SK-N-SH (cell line): Measurements from ENCODE around the gene IPO4. TPM values are rescaled to one million over a fixed set of nuclear protein-coding genes. Genes with fewer than 3 reads are reported as not detected.

Experiments used
- CTCF ChIA-PET: fragments of 300-600, 350-600 bp; formaldehyde crosslinking; extraction: SDS; loops from one replicate; lab custom pipeline; 2021; lab: Yijun Ruan, JAX
- POLR2A ChIA-PET: fragments of 350-600 bp; sonication (Branson Sonifier 250); formaldehyde crosslinking; extraction: SDS; loops from one replicate; lab custom pipeline; 2020; ENCODE audit warnings: antibody characterized with exemption, inconsistent platforms; lab: Yijun Ruan, JAX
- DNase-seq: peaks from one replicate; pipeline ENCODE4 v3.0.0; 2012
- H2AFZ ChIP-seq: fragments of 200-600 bp; sonication (generic); 2 replicates; pipeline ENCODE4 v1.8.1; 2016; ENCODE audit warnings: antibody characterized with exemption, mild to moderate bottlenecking, low read depth
- H3F3A ChIP-seq: fragments of 200-600 bp; sonication (generic); replicated peaks from 2 replicates; pipeline ENCODE3; 2016; ENCODE audit warnings: antibody characterized with exemption, mild to moderate bottlenecking; ENCODE audit not compliant: insufficient read depth
- H3K27ac ChIP-seq, 2 experiments: fragments of 200-500 bp in 1 of 2; fragments of 200-600 bp in 1 of 2; sonication (Bioruptor generic) in 1 of 2; sonication (generic), shearing (Covaris generic) in 1 of 2; 2 replicates each; pipeline versions ENCODE4 v1.5.1 to v1.6.1; 2014 to 2016; ENCODE audit warnings: low read depth in 2 of 2, inconsistent platforms in 1 of 2, low read length in 1 of 2, mild to moderate bottlenecking in 1 of 2, mixed read lengths in 1 of 2
- H3K27me3 ChIP-seq: fragments of 200-600 bp; sonication (generic), shearing (Covaris generic); 2 replicates; pipeline ENCODE4 v1.6.1; 2016; ENCODE audit warnings: mixed run types; ENCODE audit not compliant: insufficient read depth
- H3K36me3 ChIP-seq, 2 experiments: fragments of 200-500 bp in 1 of 2; fragments of 200-600 bp in 1 of 2; sonication (Bioruptor generic) in 1 of 2; sonication (generic) in 1 of 2; replicated peaks in 1 of 2; 2 replicates each; pipeline versions ENCODE3 to v1.5.1; 2014 to 2016; ENCODE audit warnings: low read length in 1 of 2, mild to moderate bottlenecking in 1 of 2; ENCODE audit not compliant: insufficient read depth in 2 of 2, control insufficient read depth in 1 of 2
- H3K4me1 ChIP-seq, 2 experiments: fragments of 200-500 bp in 1 of 2; fragments of 200-600 bp in 1 of 2; sonication (Bioruptor generic) in 1 of 2; sonication (generic), shearing (Covaris generic) in 1 of 2; 2 replicates each; pipeline versions ENCODE4 v1.5.1 to v1.6.1; 2014 to 2016; ENCODE audit warnings: low read depth in 1 of 2, low read length in 1 of 2, mixed run types in 1 of 2; ENCODE audit not compliant: insufficient read depth in 2 of 2, control insufficient read depth in 1 of 2
- H3K4me2 ChIP-seq: fragments of 200-600 bp; sonication (generic), shearing (Covaris generic); 2 replicates; pipeline ENCODE4 v1.6.1; 2017; ENCODE audit warnings: mixed run types
- H3K4me3 ChIP-seq, 2 experiments: fragments of 200-500 bp in 1 of 2; fragments of 200-600 bp in 1 of 2; sonication (Bioruptor generic) in 1 of 2; sonication (generic), shearing (Covaris generic) in 1 of 2; 2 replicates each; pipeline versions ENCODE4 v1.5.1 to v1.8.1; 2014 to 2016; ENCODE audit warnings: low read depth in 2 of 2, inconsistent platforms in 1 of 2, low read length in 1 of 2, mild to moderate bottlenecking in 1 of 2, mixed read lengths in 1 of 2, moderate library complexity in 1 of 2
- H3K79me2 ChIP-seq: fragments of 200-600 bp; sonication (generic); 2 replicates; pipeline ENCODE4 v1.8.1; 2017; ENCODE audit warnings: mild to moderate bottlenecking; ENCODE audit not compliant: insufficient read depth
- H3K9ac ChIP-seq: fragments of 200-600 bp; sonication (generic); 2 replicates; pipeline ENCODE4 v1.6.1; 2017; ENCODE audit warnings: mixed run types
- H3K9me2 ChIP-seq: fragments of 200-600 bp; sonication (generic); 2 replicates; pipeline ENCODE4 v1.6.1; 2017; ENCODE audit warnings: mixed run types
- H3K9me3 ChIP-seq: fragments of 200-600 bp; sonication (generic); 2 replicates; pipeline ENCODE4 v1.6.1; 2017; ENCODE audit warnings: mixed run types, mild to moderate bottlenecking, moderate library complexity
- H4K20me1 ChIP-seq: fragments of 200-600 bp; sonication (generic); 2 replicates; pipeline ENCODE4 v1.6.1; 2017; ENCODE audit warnings: mild to moderate bottlenecking, mixed run types; ENCODE audit not compliant: insufficient read depth
- ELF1 ChIP-seq: IDR thresholded peaks from 2 replicates; pipeline ENCODE4 v1.4.0; 2012
- FOXM1 ChIP-seq: IDR thresholded peaks from 2 replicates; pipeline ENCODE4 v1.4.0; 2012; ENCODE audit warnings: low read depth, mild to moderate bottlenecking
- GABPA ChIP-seq: IDR thresholded peaks from 2 replicates; pipeline ENCODE4 v1.4.0; 2012; ENCODE audit warnings: low read depth, mild to moderate bottlenecking
- GATA2 ChIP-seq: sonication (generic); formaldehyde crosslinking; IDR thresholded peaks from 2 replicates; pipeline ENCODE4 v1.5.0; 2020; ENCODE audit warnings: mild to moderate bottlenecking, missing genetic modification reagents
- IRF3 ChIP-seq: fragments of 150-350 bp; IDR thresholded peaks from 2 replicates; pipeline ENCODE4 v1.6.1; 2016; ENCODE audit warnings: mild to moderate bottlenecking, low read depth, low read length
- JUND ChIP-seq: IDR thresholded peaks from 2 replicates; pipeline ENCODE4 v1.4.0; 2012
- MAX ChIP-seq: IDR thresholded peaks from 2 replicates; pipeline ENCODE4 v1.4.0; 2012; ENCODE audit warnings: low read depth
- MXI1 ChIP-seq: IDR thresholded peaks from 2 replicates; pipeline ENCODE4 v1.6.1; 2012; ENCODE audit warnings: mild to moderate bottlenecking, low read depth, low read length, improper control_type of control experiment
- NFIC ChIP-seq: IDR thresholded peaks from 2 replicates; pipeline ENCODE4 v1.4.0; 2012; ENCODE audit warnings: borderline replicate concordance
- PBX3 ChIP-seq: IDR thresholded peaks from 2 replicates; pipeline ENCODE4; 2012
- POLR2AphosphoS5 ChIP-seq: IDR thresholded peaks from 2 replicates; pipeline ENCODE4 v1.6.1; 2012; ENCODE audit warnings: low read depth, low read length
- RFX5 ChIP-seq: IDR thresholded peaks from 2 replicates; pipeline ENCODE4 v1.6.1; 2012; ENCODE audit warnings: mild to moderate bottlenecking, improper control_type of control experiment, low read length
- SMC3 ChIP-seq: IDR thresholded peaks from 2 replicates; pipeline ENCODE4 v1.6.1; 2012; ENCODE audit warnings: low read depth, low read length, improper control_type of control experiment
- TAF1 ChIP-seq: IDR thresholded peaks from 2 replicates; pipeline ENCODE4 v1.6.1; 2012; ENCODE audit warnings: low read depth, mild to moderate bottlenecking, low read length, moderate library complexity, borderline replicate concordance
- TCF12 ChIP-seq: IDR thresholded peaks from 2 replicates; pipeline ENCODE4 v1.4.0; 2012
- USF1 ChIP-seq: IDR thresholded peaks from 2 replicates; pipeline ENCODE4 v1.4.0; 2012; ENCODE audit warnings: low read depth, borderline replicate concordance
- YY1 ChIP-seq: IDR thresholded peaks from 2 replicates; pipeline ENCODE4 v1.4.0; 2012; ENCODE audit warnings: low read depth, mild to moderate bottlenecking
- WGBS: methylation state at CpG from one replicate; pipeline ENCODE4 v1.1.6; 2017; ENCODE audit warnings: low lambda C conversion rate; 5-methylcytosine and 5-hydroxymethylcytosine counted together
- polyA plus RNA-seq, 3 experiments: library from polyadenylated mRNA; depleted of rRNA; stranded (reverse); fragments of >200 nt; gene quantifications; 2 replicates each; pipeline ENCODE4 v1.2.3, GENCODE V29; 2012

IPO4 gene
- polyA plus RNA-seq, 1 of the 3 experiments (the other 2 are of a cell fraction), result 61.3 TPM

- Histone ChIP-seq H3K9ac (peak within 1 kb of the TSS; percentile 82), H3K4me2 (peak within 1 kb of the TSS; percentile 91), H2AFZ (peak within 1 kb of the TSS; percentile 80), H3F3A (peaks cover 7% of the 10 kb centered on the region), H3K4me1 (peaks cover 19 to 24% of the 10 kb centered on the region in 2 experiments; a peak in 3 of 4 replicates), H3K9me3 (no peaks in the 10 kb centered on the region), H3K27me3 (no peaks in the 10 kb centered on the region), H3K36me3 (peaks cover 27 to 42% of the 10 kb centered on the region in 2 experiments), H3K79me2 (peaks cover 78% of the 10 kb centered on the region), H4K20me1 (peaks cover 2% of the 10 kb centered on the region; the same call in 1 of the 2 replicates), H3K27ac (peak within 1 kb of the TSS; percentile 89 to 99), H3K4me3 (peak within 1 kb of the TSS; percentile 82 to 93), H3K9me2 (no peaks in the 10 kb centered on the region)
- peak; percentile 67 for DNase-seq
- CTCF ChIA-PET, result interaction anchor here (1.2 to 2.2 kb wide), 3 partner anchors 10 to 75 kb away, joined by 4 to 12 read pairs (median 5); partner anchors contain the start of genes CIDEB and TINF2
- POLR2A ChIA-PET, result interaction anchor here (1.2 to 1.7 kb wide), 3 partner anchors 10 to 134 kb away, joined by 3 to 8 read pairs (median 3); partner anchors contain the start of genes TINF2 and TM9SF1
- 2% methylated on average over 18 of the region's 38 CpGs for WGBS
- TF ChIP-seq FOXM1 (no peak), POLR2AphosphoS5 (peak; percentile 89), ELF1 (peak; percentile 32; the same call in 1 of the 2 replicates), GABPA (peak; percentile 79), USF1 (no peak), NFIC (no peak), TCF12 (no peak), MXI1 (peak; percentile 70; the same call in 1 of the 2 replicates), IRF3 (no peak), MAX (peak; percentile 69), JUND (no peak), GATA2 (no peak), SMC3 (no peak), PBX3 (no peak), YY1 (no peak), RFX5 (peak; percentile 53; the same call in 1 of the 2 replicates), TAF1 (peak; percentile 28; the same call in 1 of the 2 replicates)
Observed at GRCh38 chr14:24232645-24233537, 44.3 kb upstream of the IPO4 start, which contains the start of gene GMPR2. TSS of gene GMPR2 (plus strand) at chr14:24232929. CDS start at chr14:24233254, 325 bp downstream.
